Endothelial cell of umbilical vein (primary cell): ENCODE measurements around the gene NXN. TPM values are rescaled to one million over a fixed set of nuclear protein-coding genes. Genes with fewer than 3 reads are reported as not detected.

ENCODE experiments used
- BruUV-seq: library from RNA; stranded (reverse); fragments of 400-500 nt; replicated peaks from 2 replicates; lab custom pipeline; 2021; lab: Mats Ljungman, UMichigan
- CTCF ChIA-PET: fragments of 300-600, 350-600 bp; sonication (Branson Sonifier 250); formaldehyde crosslinking; loops from one replicate; lab custom pipeline; 2021; ENCODE audit warnings: antibody characterized with exemption, inconsistent platforms; lab: Charles Lee
- POLR2A ChIA-PET: fragments of 300-600, 350-600 bp; sonication (Branson Sonifier 250); formaldehyde crosslinking; loops from one replicate; lab custom pipeline; 2021; ENCODE audit warnings: antibody characterized with exemption, inconsistent platforms; lab: Charles Lee
- DNase-seq: peaks from one replicate; pipeline ENCODE4 v3.0.0-alpha.2; 2011; ENCODE audit warnings: low read depth, low spot score
- FAIRE-seq: peaks from 2 replicates; lab custom pipeline; 2011; peaks lifted over from hg19 to GRCh38; lab: Jason Lieb, UNC
- H2AFZ ChIP-seq: 2 replicates; pipeline ENCODE4 v1.6.0; 2012; ENCODE audit warnings: low read depth, low read length, control low read depth, inconsistent platforms
- H3K27ac ChIP-seq: 2 replicates; pipeline ENCODE4 v1.5.1; 2011; ENCODE audit warnings: low read depth, mild to moderate bottlenecking, control low read depth, low read length, moderate library complexity; ENCODE audit not compliant: insufficient read depth
- H3K27me3 ChIP-seq, 2 experiments: 2 replicates each; pipeline versions ENCODE4 v1.6.0 to v1.6.1; 2011; ENCODE audit warnings: low read length in 2 of 2, mixed read lengths in 1 of 2; ENCODE audit not compliant: control insufficient read depth in 2 of 2, insufficient read depth in 2 of 2
- H3K36me3 ChIP-seq, 2 experiments: 2 replicates in 1 of 2; 3 replicates in 1 of 2; pipeline ENCODE4 v1.5.1; 2011; ENCODE audit warnings: low read length in 2 of 2, mild to moderate bottlenecking in 1 of 2, moderate library complexity in 1 of 2; ENCODE audit not compliant: control insufficient read depth in 2 of 2, insufficient read depth in 2 of 2; ENCODE audit errors: extremely low read depth in 1 of 2
- H3K4me1 ChIP-seq: 3 replicates; pipeline ENCODE4 v1.5.1; 2011; ENCODE audit warnings: mild to moderate bottlenecking, low read length; ENCODE audit not compliant: control insufficient read depth, insufficient read depth; ENCODE audit errors: extremely low read depth
- H3K4me2 ChIP-seq: 2 replicates; pipeline ENCODE4 v1.6.1; 2011; ENCODE audit warnings: low read length, control low read depth, mixed read lengths; ENCODE audit not compliant: insufficient read depth
- H3K4me3 ChIP-seq, 3 experiments: fragments of 200-600 bp in 1 of 3; sonication (generic), shearing (Covaris generic) in 1 of 3; replicated peaks in 1 of 3; 2 replicates each; pipeline ENCODE4 v1.5.1; 2011 to 2016; ENCODE audit warnings: control low read depth in 3 of 3, low read length in 3 of 3, mild to moderate bottlenecking in 2 of 3, inconsistent platforms in 1 of 3, low read depth in 1 of 3, moderate library complexity in 1 of 3; ENCODE audit not compliant: insufficient read depth in 1 of 3
- H3K79me2 ChIP-seq: 2 replicates; pipeline ENCODE4 v1.6.0; 2012; ENCODE audit warnings: low read length, inconsistent platforms; ENCODE audit not compliant: control insufficient read depth, insufficient read depth
- H3K9ac ChIP-seq: replicated peaks from 2 replicates; pipeline ENCODE3; 2011; ENCODE audit warnings: low read length, control low read depth; ENCODE audit not compliant: insufficient read depth; ENCODE audit errors: extremely low read depth
- H3K9me1 ChIP-seq: replicated peaks from 3 replicates; pipeline ENCODE4 v1.6.0; 2011; ENCODE audit warnings: mild to moderate bottlenecking, low read length; ENCODE audit not compliant: control insufficient read depth, insufficient read depth; ENCODE audit errors: extremely low read depth
- H3K9me3 ChIP-seq: replicated peaks from 2 replicates; pipeline ENCODE4 v1.5.1; 2012; ENCODE audit warnings: low read length, inconsistent platforms; ENCODE audit not compliant: control insufficient read depth, insufficient read depth
- H4K20me1 ChIP-seq: replicated peaks from 2 replicates; pipeline ENCODE3; 2011; ENCODE audit warnings: mild to moderate bottlenecking, low read length; ENCODE audit not compliant: control insufficient read depth, insufficient read depth; ENCODE audit errors: extremely low read depth
- CTCF ChIP-seq, 2 donors: IDR thresholded peaks; 1 replicate in 1 of 2; 2 replicates in 1 of 2; pipeline ENCODE4 v1.5.1; 2011; ENCODE audit warnings: low read length in 2 of 2, mild to moderate bottlenecking in 2 of 2, moderate library complexity in 2 of 2, control low read depth in 1 of 2, inconsistent platforms in 1 of 2, low read depth in 1 of 2; ENCODE audit not compliant: insufficient read depth in 1 of 2; ENCODE audit errors: extremely low read depth in 1 of 2
- EZH2 ChIP-seq: IDR thresholded peaks from 2 replicates; pipeline ENCODE4 v1.6.1; 2012; ENCODE audit warnings: borderline replicate concordance, low read depth, mild to moderate bottlenecking, moderate library complexity, low read length, inconsistent platforms; ENCODE audit not compliant: severe bottlenecking
- FOS ChIP-seq: IDR thresholded peaks from 2 replicates; pipeline ENCODE4 v1.6.1; 2011; ENCODE audit warnings: mild to moderate bottlenecking, low read length, moderate library complexity, borderline replicate concordance; ENCODE audit not compliant: insufficient read depth
- JUN ChIP-seq: IDR thresholded peaks from 2 replicates; pipeline ENCODE4 v1.6.1; 2011; ENCODE audit warnings: borderline replicate concordance, low read depth; ENCODE audit not compliant: insufficient read length, insufficient read depth
- MAX ChIP-seq: IDR thresholded peaks from 2 replicates; pipeline ENCODE4 v1.6.1; 2011; ENCODE audit not compliant: insufficient read depth, insufficient read length
- MYC ChIP-seq: IDR thresholded peaks from one replicate; pipeline ENCODE4 v1.6.1; 2011; ENCODE audit warnings: mild to moderate bottlenecking, low read depth, low read length
- POLR2A ChIP-seq: IDR thresholded peaks from 2 replicates; pipeline ENCODE4 v1.6.1; 2012; ENCODE audit warnings: low read depth, mild to moderate bottlenecking, control low read depth, low read length
- POLR2AphosphoS5 ChIP-seq: IDR thresholded peaks from 2 replicates; pipeline ENCODE4 v1.6.1; 2012; ENCODE audit warnings: low read depth, mild to moderate bottlenecking, control low read depth, low read length, moderate library complexity; ENCODE audit not compliant: insufficient read depth
- dilution Hi-C: fragments of 300-500 bp; cut with MboI; formaldehyde crosslinking; loops from one replicate; pipeline ENCODE4 v1.15.0; 2019; ENCODE audit warnings: low sequenced_read_pairs; ENCODE audit not compliant: extremely low pct_ligation_motif_present
- intact Hi-C: fragments of 100-400 bp; cut with micrococcal nuclease; formaldehyde crosslinking; loops from one replicate; pipeline ENCODE4 v1.10.0; 2022
- polyA plus RNA-seq, 4 experiments: library from polyadenylated mRNA; depleted of rRNA in 3 of 4; stranded (reverse) in 3 of 4; unstranded in 1 of 4; fragments of >200 nt; gene quantifications; 2 replicates each; pipeline versions ENCODE4 v1.2.1 to v1.2.3, GENCODE V29; 2011 to 2012; ENCODE audit warnings: missing spikeins in 1 of 4
- total RNA-seq: library from RNA; stranded (reverse); gene quantifications from 2 replicates; pipeline ENCODE4 v1.2.3, GENCODE V29; 2021

NXN gene
- total and polyA plus RNA-seq, 2 donors (not counting 3 experiments of a cell fraction or from before 2014, with no cell fraction given): 69.5 to 77.3 TPM

- Histone ChIP-seq H3K4me1 (no peaks in the 10 kb centered on the region), H2AFZ (no peak overlapping the region), H3K27me3 (no peaks in the 10 kb centered on the region), H3K79me2 (peaks cover 5% of the 10 kb centered on the region), H3K36me3 (no peaks in the 10 kb centered on the region), H3K27ac (no peak overlapping the region), H3K9me3 (no peaks in the 10 kb centered on the region), H3K4me3 (no peak overlapping the region), H4K20me1 (no peaks in the 10 kb centered on the region), H3K4me2 (no peak overlapping the region), H3K9ac (no peak overlapping the region), H3K9me1 (no peaks in the 10 kb centered on the region)
- dilution Hi-C loops: no loop called here
- ChIA-PET POLR2A (no interaction called here), CTCF (no interaction called here)
- FAIRE-seq: no peak
- no peak for DNase-seq
- intact Hi-C loops: no loop called here
- no peak for TF ChIP-seq POLR2A
- TF ChIP-seq MYC: no peak
- no peak for TF ChIP-seq FOS
- TF ChIP-seq CTCF (IDR thresholded peaks at IDR 0.05; ENCODE audit: extremely low read depth in 1 of 2, insufficient read depth in 1 of 2, low read depth in 1 of 2, low read length in 2 of 2): no peak
- BruUV-seq: no TSS peak
Measured at GRCh38 chr17:948284-948852, 31.2 kb downstream of the NXN start.

- no peak for FAIRE-seq
- dilution Hi-C loops: no loop called here
Measured at GRCh38 chr17:946510-947236, 32.9 kb downstream of the NXN start.

More at GRCh38 chr17:946510-947236, 32.9 kb downstream of the NXN start:
- H2AFZ ChIP-seq: no peak overlapping the region
- BruUV-seq: no TSS peak
- H3K36me3 ChIP-seq: no peaks in the 10 kb centered on the region
- ChIA-PET CTCF (interaction anchor here (1.3 kb wide), 1 partner anchor 67 kb away, joined by 3 read pairs; no protein-coding TSS in a partner anchor), POLR2A (no interaction called here)
- no peak overlapping the region for H3K9ac ChIP-seq
- H4K20me1 ChIP-seq: no peaks in the 10 kb centered on the region
- no peaks in the 10 kb centered on the region for H3K9me3 ChIP-seq
- no peaks in the 10 kb centered on the region for H3K79me2 ChIP-seq
- H3K4me3 ChIP-seq: no peak overlapping the region
- H3K9me1 ChIP-seq: no peaks in the 10 kb centered on the region
- intact Hi-C loops: no loop called here
- no peaks in the 10 kb centered on the region for H3K27me3 ChIP-seq
- TF ChIP-seq JUN: no peak
- no peak for TF ChIP-seq MYC
- no peak for TF ChIP-seq POLR2AphosphoS5
- no peak for TF ChIP-seq FOS
- TF ChIP-seq EZH2: no peak
- no peak for TF ChIP-seq MAX
- TF ChIP-seq CTCF (IDR thresholded peaks at IDR 0.05; ENCODE audit: extremely low read depth in 1 of 2, insufficient read depth in 1 of 2, low read depth in 1 of 2, low read length in 2 of 2): no peak
- no peak for DNase-seq
- H3K4me1 ChIP-seq: no peaks in the 10 kb centered on the region
- no peak overlapping the region for H3K27ac ChIP-seq
- no peak overlapping the region for H3K4me2 ChIP-seq
